ENCODE data around the gene LRFN2. TPM values are rescaled to one million over a fixed set of nuclear protein-coding genes. Genes with fewer than 3 reads are reported as not detected.
A peak's percentile ranks its signal among the peaks of the same experiment; 100 is the strongest.

The LRFN2 gene
- polyA plus RNA-seq, 1 of the 3 experiments (the other 2 are of a cell fraction), result 0.02 TPM

DNA sequence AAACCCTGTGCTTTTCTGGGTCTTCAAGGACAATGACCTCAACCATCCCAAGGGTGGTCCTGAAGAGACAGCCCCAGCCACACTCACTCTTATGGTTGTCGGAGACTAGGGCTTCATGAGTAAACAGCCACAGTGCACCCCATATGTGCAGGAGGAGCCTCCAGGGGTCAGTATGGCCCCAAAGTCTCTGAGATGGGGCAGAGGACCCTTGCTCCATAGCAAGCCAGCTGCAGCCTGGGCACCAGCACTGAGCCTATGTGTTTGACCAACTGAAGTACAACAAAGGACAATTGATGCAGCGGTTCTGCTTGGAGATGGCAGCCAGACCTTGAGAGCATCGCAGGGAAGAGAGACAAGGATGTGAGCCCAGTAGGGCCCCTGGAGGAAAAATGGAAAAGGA, 112.2 kb downstream of the LRFN2 start:
- Histone ChIP-seq H3K9me3 (no peaks in the 10 kb centered on the region), H3K4me2 (no peak overlapping the region), H3K4me1 (ENCODE audit: control insufficient read depth in 1 of 2, insufficient read depth in 2 of 2, low read depth in 1 of 2, low read length in 1 of 2) (peaks cover 0 to 26% of the 10 kb centered on the region in 2 experiments; a peak in 2 of 4 replicates), H3K27ac (ENCODE audit: low read depth in 2 of 2, low read length in 1 of 2) (no peak overlapping the region), H3K79me2 (ENCODE audit: insufficient read depth) (no peaks in the 10 kb centered on the region), H3K27me3 (ENCODE audit: insufficient read depth) (no peaks in the 10 kb centered on the region), H3F3A (replicated peaks; ENCODE audit: insufficient read depth) (no peaks in the 10 kb centered on the region), H4K20me1 (ENCODE audit: insufficient read depth) (no peaks in the 10 kb centered on the region), H3K4me3 (ENCODE audit: low read depth in 2 of 2, low read length in 1 of 2) (no peak overlapping the region), H3K9ac (no peak overlapping the region), H3K36me3 (replicated peaks in 1 of 2; ENCODE audit: control insufficient read depth in 1 of 2, insufficient read depth in 2 of 2, low read length in 1 of 2) (no peaks in the 10 kb centered on the region), H2AFZ (ENCODE audit: low read depth) (no peak overlapping the region), H3K9me2 (no peaks in the 10 kb centered on the region)
- ChIA-PET POLR2A (no interaction called here), CTCF (interaction anchor here (0.9 to 1.8 kb wide), 4 partner anchors 14 to 114 kb away, joined by 3 to 5 read pairs (median 3); partner anchors contain the start of gene LRFN2)
- 71% methylated on average over 3 of the region's 3 CpGs for WGBS (ENCODE audit: low lambda C conversion rate)
- TF ChIP-seq RAD21 (IDR thresholded peaks at IDR 0.05; ENCODE audit: low read length) (peak; percentile 48), SIN3A (IDR thresholded peaks at IDR 0.05; ENCODE audit: borderline replicate concordance, low read depth, low read length) (no peak)
- no peak for DNase-seq

DNA sequence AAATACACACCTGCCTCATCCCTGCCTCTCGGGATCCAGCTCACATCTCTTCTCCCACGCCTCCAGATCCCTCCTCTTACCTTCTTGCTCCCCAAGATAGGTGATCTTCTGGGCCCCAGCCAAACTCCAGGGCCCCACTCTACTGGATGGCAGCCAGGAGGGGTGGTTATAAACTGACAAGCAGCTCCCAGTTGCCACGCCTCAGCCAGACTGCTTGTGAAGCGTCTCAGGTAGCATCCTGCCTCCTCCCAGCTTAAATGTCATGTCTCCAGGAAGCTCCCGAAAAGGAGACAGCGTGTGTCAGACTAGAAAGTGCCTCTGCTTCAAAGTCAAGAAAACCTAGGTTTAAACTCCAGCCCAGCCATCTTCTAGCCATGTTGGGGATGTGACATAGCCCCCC, 114.1 kb downstream of the LRFN2 start:
- 21% methylated on average over 4 of the region's 6 CpGs for WGBS (ENCODE audit: low lambda C conversion rate)
- Histone ChIP-seq H4K20me1 (ENCODE audit: insufficient read depth) (no peaks in the 10 kb centered on the region), H3K9me2 (no peaks in the 10 kb centered on the region), H3K27ac (ENCODE audit: low read depth in 2 of 2, low read length in 1 of 2) (no peak overlapping the region), H3K9me3 (no peaks in the 10 kb centered on the region), H3K79me2 (ENCODE audit: insufficient read depth) (no peaks in the 10 kb centered on the region), H3K27me3 (ENCODE audit: insufficient read depth) (no peaks in the 10 kb centered on the region), H3K36me3 (replicated peaks in 1 of 2; ENCODE audit: control insufficient read depth in 1 of 2, insufficient read depth in 2 of 2, low read length in 1 of 2) (no peaks in the 10 kb centered on the region), H3K4me1 (ENCODE audit: control insufficient read depth in 1 of 2, insufficient read depth in 2 of 2, low read depth in 1 of 2, low read length in 1 of 2) (peaks cover 0 to 22% of the 10 kb centered on the region in 2 experiments; a peak in 2 of 4 replicates), H3F3A (replicated peaks; ENCODE audit: insufficient read depth) (no peaks in the 10 kb centered on the region), H3K4me3 (ENCODE audit: low read depth in 2 of 2, low read length in 1 of 2) (no peak overlapping the region), H3K9ac (no peak overlapping the region), H3K4me2 (no peak overlapping the region), H2AFZ (ENCODE audit: low read depth) (no peak overlapping the region)
- POLR2A ChIA-PET, result no interaction called here
- no peak for DNase-seq
- CTCF ChIA-PET, result interaction anchor here (0.7 kb wide), 1 partner anchor 64 kb away, joined by 3 read pairs; no protein-coding TSS in a partner anchor
- TF ChIP-seq RXRA (IDR thresholded peaks at IDR 0.05; ENCODE audit: borderline replicate concordance, low read depth) (no peak), POLR2AphosphoS5 (IDR thresholded peaks at IDR 0.05; ENCODE audit: low read depth, low read length) (no peak), USF1 (IDR thresholded peaks at IDR 0.05; ENCODE audit: borderline replicate concordance, low read depth) (no peak), RFX5 (IDR thresholded peaks at IDR 0.05; ENCODE audit: low read length) (no peak), MEF2A (IDR thresholded peaks at IDR 0.05; ENCODE audit: borderline replicate concordance, low read depth) (no peak), JUND (IDR thresholded peaks at IDR 0.05) (no peak), NFIC (IDR thresholded peaks at IDR 0.05; ENCODE audit: borderline replicate concordance) (no peak), TCF12 (IDR thresholded peaks at IDR 0.05) (no peak), TEAD4 (IDR thresholded peaks at IDR 0.05; ENCODE audit: borderline replicate concordance, insufficient read depth) (no peak)

- no peak for DNase-seq
- POLR2A ChIA-PET, result interaction anchor here (1.2 kb wide), 1 partner anchor 10 kb away, joined by 3 read pairs; no protein-coding TSS in a partner anchor
- Histone ChIP-seq H2AFZ (ENCODE audit: low read depth) (no peak overlapping the region), H3K36me3 (replicated peaks in 1 of 2; ENCODE audit: control insufficient read depth in 1 of 2, insufficient read depth in 2 of 2, low read length in 1 of 2) (no peaks in the 10 kb centered on the region), H3K27me3 (ENCODE audit: insufficient read depth) (no peaks in the 10 kb centered on the region), H4K20me1 (ENCODE audit: insufficient read depth) (no peaks in the 10 kb centered on the region), H3K79me2 (ENCODE audit: insufficient read depth) (no peaks in the 10 kb centered on the region), H3K9me2 (no peaks in the 10 kb centered on the region), H3K27ac (ENCODE audit: low read depth in 2 of 2, low read length in 1 of 2) (no peak overlapping the region; a peak in 1 of 4 replicates), H3K4me3 (ENCODE audit: low read depth in 2 of 2, low read length in 1 of 2) (no peak overlapping the region), H3F3A (replicated peaks; ENCODE audit: insufficient read depth) (no peaks in the 10 kb centered on the region), H3K9me3 (no peaks in the 10 kb centered on the region), H3K4me1 (ENCODE audit: control insufficient read depth in 1 of 2, insufficient read depth in 2 of 2, low read depth in 1 of 2, low read length in 1 of 2) (peaks cover 0 to 16% of the 10 kb centered on the region in 2 experiments; a peak in 2 of 4 replicates), H3K9ac (no peak overlapping the region), H3K4me2 (no peak overlapping the region)
- no peak for TF ChIP-seq FOXJ3 (CRISPR knock-in tag; IDR thresholded peaks at IDR 0.05)
- no peak for TF ChIP-seq RCOR1 (IDR thresholded peaks at IDR 0.05; ENCODE audit: low read length)
- no peak for TF ChIP-seq POLR2AphosphoS5 (IDR thresholded peaks at IDR 0.05; ENCODE audit: low read depth, low read length)
- TF ChIP-seq GATA2 (CRISPR knock-in tag; IDR thresholded peaks at IDR 0.05), result no peak
- TF ChIP-seq NRF1 (IDR thresholded peaks at IDR 0.05; ENCODE audit: low read depth, low read length), result no peak
- TF ChIP-seq MAX (IDR thresholded peaks at IDR 0.05; ENCODE audit: low read depth), result no peak
- TF ChIP-seq ELF1 (IDR thresholded peaks at IDR 0.05), result no peak
- TF ChIP-seq, protein P1, sequence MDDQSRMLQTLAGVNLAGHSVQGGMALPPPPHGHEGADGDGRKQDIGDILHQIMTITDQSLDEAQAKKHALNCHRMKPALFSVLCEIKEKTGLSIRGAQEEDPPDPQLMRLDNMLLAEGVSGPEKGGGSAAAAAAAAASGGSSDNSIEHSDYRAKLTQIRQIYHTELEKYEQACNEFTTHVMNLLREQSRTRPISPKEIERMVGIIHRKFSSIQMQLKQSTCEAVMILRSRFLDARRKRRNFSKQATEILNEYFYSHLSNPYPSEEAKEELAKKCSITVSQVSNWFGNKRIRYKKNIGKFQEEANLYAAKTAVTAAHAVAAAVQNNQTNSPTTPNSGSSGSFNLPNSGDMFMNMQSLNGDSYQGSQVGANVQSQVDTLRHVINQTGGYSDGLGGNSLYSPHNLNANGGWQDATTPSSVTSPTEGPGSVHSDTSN (IDR thresholded peaks at IDR 0.05), result no peak
- no peak for TF ChIP-seq SMC3 (IDR thresholded peaks at IDR 0.05; ENCODE audit: low read depth, low read length)
- no peak for TF ChIP-seq EZH2phosphoT487 (IDR thresholded peaks at IDR 0.05; ENCODE audit: borderline replicate concordance, low read depth)
- no peak for TF ChIP-seq TCF12 (IDR thresholded peaks at IDR 0.05)
- no peak for TF ChIP-seq MEF2A (IDR thresholded peaks at IDR 0.05; ENCODE audit: borderline replicate concordance, low read depth)
- TF ChIP-seq, protein P2, sequence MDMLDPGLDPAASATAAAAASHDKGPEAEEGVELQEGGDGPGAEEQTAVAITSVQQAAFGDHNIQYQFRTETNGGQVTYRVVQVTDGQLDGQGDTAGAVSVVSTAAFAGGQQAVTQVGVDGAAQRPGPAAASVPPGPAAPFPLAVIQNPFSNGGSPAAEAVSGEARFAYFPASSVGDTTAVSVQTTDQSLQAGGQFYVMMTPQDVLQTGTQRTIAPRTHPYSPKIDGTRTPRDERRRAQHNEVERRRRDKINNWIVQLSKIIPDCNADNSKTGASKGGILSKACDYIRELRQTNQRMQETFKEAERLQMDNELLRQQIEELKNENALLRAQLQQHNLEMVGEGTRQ (IDR thresholded peaks at IDR 0.05; ENCODE audit: borderline replicate concordance, low read depth, low read length), result no peak
- no peak for TF ChIP-seq SIN3A (IDR thresholded peaks at IDR 0.05; ENCODE audit: borderline replicate concordance, low read depth, low read length)
- CTCF ChIA-PET, result no interaction called here
- 20% methylated on average over 5 of the region's 5 CpGs for WGBS (ENCODE audit: low lambda C conversion rate)
These were observed 114.8 kb downstream of the LRFN2 start for GRCh38 chr6:40472353-40472752.
